Kasumi-1 (cell line): ENCODE measurements around the gene ETV1.
"Not testable (repeated sequence)": the region's sequence is repeated elsewhere in the genome, so short reads cannot be mapped to it uniquely, and the experiment has no call there.

Source experiments
- DNase-seq, 2 experiments: peaks; one replicate each; lab custom pipeline; 2025; lab: John Stamatoyannopoulos, UW

ETV1 gene

DNA sequence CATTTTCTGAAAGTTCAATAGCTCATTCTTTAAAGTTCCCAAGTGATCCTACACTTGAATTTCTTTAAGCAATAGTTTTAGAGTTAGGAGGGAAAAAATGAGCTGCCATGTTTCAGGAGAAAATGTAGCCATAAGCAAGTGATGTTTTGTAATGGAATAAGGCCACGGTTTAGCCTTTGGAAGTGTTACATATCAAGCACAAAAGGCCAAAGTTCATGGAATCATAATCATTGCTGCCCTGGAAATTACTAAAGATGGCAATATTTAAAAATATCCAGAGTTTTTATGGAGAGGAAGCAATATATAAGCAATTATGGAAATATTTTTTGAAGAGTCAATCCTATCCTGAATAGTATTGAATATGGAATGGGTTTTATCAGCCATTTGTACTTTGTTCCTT is 68.4 kb downstream of the ETV1 start:
- DNase-seq = no peak

DNA sequence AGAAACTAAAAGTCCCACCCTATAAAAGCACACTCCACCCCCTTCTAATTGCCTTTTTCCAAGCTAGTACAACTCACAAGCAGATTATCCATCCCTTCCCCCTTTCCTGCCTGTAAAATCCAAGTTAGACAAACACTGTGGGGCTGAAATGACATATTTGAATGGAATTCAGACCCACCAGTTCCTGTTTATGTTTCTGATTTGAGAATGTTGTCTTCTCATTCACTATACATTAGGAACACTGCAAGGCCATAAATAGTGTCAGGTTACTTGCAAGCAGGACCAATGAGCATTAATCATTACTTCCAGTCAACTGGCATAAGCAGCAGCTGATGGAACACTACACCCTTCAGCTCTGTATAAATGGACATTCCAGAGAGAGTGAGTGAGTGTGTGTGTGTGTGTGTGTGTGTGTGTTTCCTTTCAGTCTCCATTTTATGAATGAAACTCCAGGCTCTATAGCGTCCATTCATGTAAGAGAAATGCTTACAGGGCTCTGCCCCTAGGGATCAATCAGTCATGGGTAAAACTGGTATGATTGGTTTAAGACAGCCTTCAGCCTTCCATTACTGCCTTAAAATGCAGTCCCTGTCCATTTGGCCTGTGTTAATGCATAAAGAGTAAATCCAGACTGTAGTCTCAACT is 69.3 kb downstream of the ETV1 start:
- no peak for DNase-seq

GRCh38 chr7:13918333-13918732 is 71.1 kb downstream of the ETV1 start:
- DNase-seq = not testable (repeated sequence)

- not testable (repeated sequence) for DNase-seq
Observed at GRCh38 chr7:13917103-13917502, 72.4 kb downstream of the ETV1 start.

DNA sequence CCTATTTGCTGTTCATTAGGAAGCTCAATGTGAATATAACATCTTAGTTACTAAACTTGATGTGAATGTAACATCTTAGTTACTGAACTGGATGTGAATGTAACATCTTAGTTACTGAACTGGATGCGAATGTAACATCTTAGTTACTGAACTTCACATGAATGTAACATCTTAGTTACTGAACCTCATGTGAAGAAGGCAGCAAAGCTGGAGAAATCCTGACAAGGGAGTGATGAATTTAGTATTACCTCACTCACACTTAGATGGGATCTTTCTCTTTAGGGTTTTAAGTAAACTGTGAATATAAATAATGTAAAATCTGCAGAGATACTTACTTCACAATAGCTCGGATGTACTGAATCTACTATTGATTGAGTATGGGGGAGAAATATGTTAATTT is 73.6 kb downstream of the ETV1 start:
- DNase-seq = no peak

DNA sequence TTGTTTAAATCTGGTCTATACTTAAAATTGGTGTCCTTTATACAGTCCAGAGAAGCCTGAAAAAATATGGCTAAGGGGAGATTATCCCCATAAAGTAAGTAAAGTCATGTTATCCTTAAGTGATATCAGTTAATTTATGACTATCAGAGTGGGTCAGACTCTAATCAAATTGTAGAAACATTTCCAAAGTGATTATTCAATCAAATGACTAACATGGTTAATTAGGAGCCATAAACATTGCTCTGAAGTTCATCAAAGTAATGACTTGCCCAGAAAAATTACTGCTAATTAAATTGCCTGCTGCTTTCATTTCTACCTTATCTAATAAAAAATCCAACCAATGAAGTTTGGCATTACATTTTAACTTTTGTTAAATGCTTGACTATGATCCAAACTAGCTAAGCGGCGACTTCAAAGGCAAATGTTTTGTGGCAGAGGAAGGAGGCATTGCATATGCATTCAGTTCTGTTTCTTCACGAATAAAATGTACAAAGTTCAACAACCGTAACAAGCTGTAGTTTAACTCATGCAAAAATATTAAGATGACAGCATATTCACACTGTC is 76.7 kb downstream of the ETV1 start:
- no peak for DNase-seq

GRCh38 chr7:13911909-13912308 is 77.6 kb downstream of the ETV1 start:
- DNase-seq = no peak

GRCh38 chr7:13910805-13911551 is 78.5 kb downstream of the ETV1 start:
- DNase-seq = peak; percentile 42 to 49

- peak in 1 of 2 experiments; percentile 10 for DNase-seq
Observed at GRCh38 chr7:13908667-13909397, 80.6 kb downstream of the ETV1 start.

DNA sequence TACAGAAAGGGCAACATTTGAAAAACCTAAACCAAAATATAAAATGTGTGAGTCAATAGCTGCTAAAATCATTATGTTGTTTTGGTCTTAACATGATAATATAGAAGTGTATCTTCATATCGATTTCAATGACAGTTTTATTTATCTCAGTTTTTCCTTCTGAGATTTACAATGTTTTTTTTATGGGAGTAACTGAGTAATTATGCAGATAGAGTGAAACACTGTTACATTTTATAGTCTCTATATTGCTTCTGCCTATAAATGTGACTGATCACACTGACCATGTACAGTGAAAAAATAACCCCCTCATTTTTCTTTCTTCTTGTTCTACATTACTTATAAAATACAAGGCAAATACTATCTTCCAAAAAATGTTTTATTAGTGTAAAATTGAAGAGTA is 81.6 kb downstream of the ETV1 start:
- DNase-seq = no peak

DNA sequence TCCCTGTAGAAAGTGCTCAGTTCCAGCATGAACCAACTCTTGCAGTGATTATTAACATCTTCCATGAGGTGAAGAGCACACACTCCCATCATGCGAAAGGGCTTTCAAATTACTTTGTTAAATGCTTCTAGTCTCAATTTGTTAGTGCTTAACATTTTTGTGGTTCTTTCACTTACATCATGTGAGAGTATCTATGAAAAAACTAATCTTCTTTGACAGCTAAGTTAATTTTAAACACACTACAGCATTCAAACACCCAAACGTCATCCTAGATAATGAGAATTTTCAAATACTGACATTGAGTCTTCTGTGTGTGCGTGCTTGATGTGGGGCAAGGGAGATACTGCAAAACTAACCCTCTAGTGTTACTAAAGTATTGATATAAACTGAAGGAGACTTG is 84.8 kb downstream of the ETV1 start:
- no peak for DNase-seq

GRCh38 chr7:13904007-13904406 is 85.5 kb downstream of the ETV1 start:
- DNase-seq = no peak

DNA sequence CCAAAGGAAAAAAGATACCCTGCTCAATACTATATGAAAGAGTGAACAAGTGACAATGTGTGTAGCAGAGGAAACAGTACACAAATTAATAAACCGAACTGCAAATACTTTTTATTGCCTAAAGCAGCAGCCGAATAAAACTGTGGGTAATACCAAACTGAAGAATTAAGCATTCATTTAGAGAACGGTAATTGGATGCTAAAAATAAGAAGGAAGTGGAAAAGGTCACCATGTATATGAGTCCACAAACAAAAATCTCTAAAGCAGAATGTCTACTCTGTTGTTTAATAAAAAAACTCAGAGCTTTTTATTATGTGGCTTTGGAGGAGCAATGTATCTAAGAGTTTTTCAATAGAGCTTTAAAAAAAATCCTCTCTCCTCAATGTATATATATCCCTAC is 87.9 kb downstream of the ETV1 start:
- DNase-seq = no peak

- no peak for DNase-seq
Observed at GRCh38 chr7:13898957-13899670, 90.4 kb downstream of the ETV1 start.

DNA sequence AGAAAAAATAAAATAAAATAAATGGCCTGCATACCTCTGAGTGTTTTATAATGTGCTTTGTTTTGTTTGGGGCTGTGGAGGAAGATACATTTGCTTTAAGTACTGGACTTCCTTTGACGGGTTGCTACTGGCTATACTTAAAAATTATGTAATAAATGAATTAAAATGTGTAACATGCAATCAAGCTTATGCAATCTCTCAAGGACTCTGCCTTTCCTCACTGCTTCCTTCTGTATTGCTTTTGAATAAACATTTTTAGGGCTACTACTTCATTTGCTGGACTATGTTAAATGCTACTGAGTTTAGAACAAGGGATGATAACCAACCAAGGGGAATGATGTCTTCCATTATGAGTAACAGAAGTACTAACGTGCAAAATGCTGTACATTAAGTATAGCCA is 91.6 kb downstream of the ETV1 start:
- DNase-seq = no peak

GRCh38 chr7:13894954-13895353 is 94.5 kb downstream of the ETV1 start:
- no peak for DNase-seq

- no peak for DNase-seq
Observed at GRCh38 chr7:13894377-13894776, 95.1 kb downstream of the ETV1 start.

- DNase-seq = no peak
Observed at GRCh38 chr7:13890793-13891192, 98.7 kb downstream of the ETV1 start.

GRCh38 chr7:13886356-13886755 is 103.1 kb downstream of the ETV1 start:
- no peak for DNase-seq

- DNase-seq = no peak
Observed at GRCh38 chr7:13882051-13882450, 107.4 kb downstream of the ETV1 start.

DNA sequence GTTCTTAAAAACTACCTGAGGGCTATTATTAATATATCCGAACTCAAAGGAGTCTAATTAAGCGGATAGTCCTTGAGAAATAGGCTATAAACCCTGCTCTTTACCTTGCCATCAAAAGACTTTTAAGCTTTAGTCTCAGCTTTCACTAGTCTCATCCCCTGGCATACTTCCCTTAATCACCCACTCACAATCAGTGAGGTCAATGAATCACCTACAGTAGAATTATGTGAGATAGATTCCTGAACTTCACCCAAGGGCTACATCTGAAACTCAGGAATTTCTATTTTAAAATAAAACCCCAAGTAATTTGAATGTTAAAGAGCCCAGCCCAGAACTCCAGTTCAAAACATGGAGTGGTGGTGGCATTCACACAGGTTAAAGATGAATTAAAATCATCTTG is 108.7 kb downstream of the ETV1 start:
- no peak for DNase-seq
